SK-N-SH treated with all-trans-retinoic acid at 6 μM for 48 hours (cell line): ENCODE results near the gene TIAM2.

Experiments
- ATAC-seq: fragments of 200-7000 bp; cut with Tn5 transposase; 3 replicates; pipeline ENCODE4 v1.9.1; 2020; ENCODE audit warnings: mild to moderate bottlenecking, moderate library complexity
- ARNTL ChIP-seq: fragments of 450-650 bp; formaldehyde crosslinking; IDR thresholded peaks from 2 replicates; pipeline ENCODE4 v1.5.0; 2020; ENCODE audit warnings: low read depth, mild to moderate bottlenecking, moderate library complexity, borderline replicate concordance
- BACH2 ChIP-seq: fragments of 250-450 bp; sonication (Bioruptor Pico); IDR thresholded peaks from 2 replicates; pipeline ENCODE4 v1.9.0; 2021; ENCODE audit warnings: mild to moderate bottlenecking, borderline replicate concordance
- CREB5 ChIP-seq: fragments of 250-450 bp; sonication (Bioruptor Pico); IDR thresholded peaks from 2 replicates; pipeline ENCODE4 v1.5.1; 2020; ENCODE audit warnings: low read depth, mild to moderate bottlenecking, moderate library complexity
- CSDC2 ChIP-seq: fragments of 250-450 bp; sonication (Bioruptor Pico); IDR thresholded peaks from 2 replicates; pipeline ENCODE4 v1.5.0; 2020; ENCODE audit warnings: mild to moderate bottlenecking, moderate library complexity
- ESRRG ChIP-seq: fragments of 250-450 bp; sonication (Bioruptor Pico); IDR thresholded peaks from 2 replicates; pipeline ENCODE4 v1.6.1; 2021; ENCODE audit warnings: mild to moderate bottlenecking
- GLIS3 ChIP-seq: fragments of 250-450 bp; sonication (Bioruptor Pico); IDR thresholded peaks from 2 replicates; pipeline ENCODE4 v1.5.0; 2020; ENCODE audit warnings: mild to moderate bottlenecking, moderate library complexity
- ISL1 ChIP-seq: fragments of 250-450 bp; sonication (Bioruptor Pico); IDR thresholded peaks from 2 replicates; pipeline ENCODE4 v2.1.2; 2022; ENCODE audit warnings: mild to moderate bottlenecking, moderate library complexity
- OSR1 ChIP-seq: fragments of 250-450 bp; sonication (Bioruptor Pico); IDR thresholded peaks from 2 replicates; pipeline ENCODE4 v1.8.0; 2022; ENCODE audit warnings: moderate library complexity, mild to moderate bottlenecking, inconsistent platforms
- POU6F1 ChIP-seq: fragments of 250-450 bp; sonication (Bioruptor Pico); IDR thresholded peaks from 2 replicates; pipeline ENCODE4 v1.8.0; 2021; ENCODE audit warnings: low read depth, mild to moderate bottlenecking, moderate library complexity, borderline replicate concordance
- PPARA ChIP-seq: fragments of 250-450 bp; sonication (Bioruptor Pico); IDR thresholded peaks from 2 replicates; pipeline ENCODE4 v1.5.0; 2020; ENCODE audit warnings: mild to moderate bottlenecking, borderline replicate concordance
- SNAI2 ChIP-seq: fragments of 250-450 bp; sonication (Bioruptor Pico); IDR thresholded peaks from 2 replicates; pipeline ENCODE4 v1.5.0; 2020; ENCODE audit warnings: mild to moderate bottlenecking, moderate library complexity
- TCF4 ChIP-seq: fragments of 250-450 bp; sonication (Bioruptor Pico); IDR thresholded peaks from 2 replicates; pipeline ENCODE4 v1.8.0; 2021; ENCODE audit warnings: mild to moderate bottlenecking, moderate library complexity, borderline replicate concordance
- TOX ChIP-seq: fragments of 250-450 bp; sonication (Bioruptor Pico); IDR thresholded peaks from 2 replicates; pipeline ENCODE4 v1.8.0; 2021; ENCODE audit warnings: mild to moderate bottlenecking, moderate library complexity, borderline replicate concordance
- ZC3H10 ChIP-seq: fragments of 250-450 bp; sonication (Bioruptor Pico); IDR thresholded peaks from 2 replicates; pipeline ENCODE4 v1.5.1; 2021; ENCODE audit warnings: mild to moderate bottlenecking, moderate library complexity
- ZFP3 ChIP-seq: fragments of 250-450 bp; sonication (Bioruptor Pico); IDR thresholded peaks from 2 replicates; pipeline ENCODE4 v1.5.0; 2020; ENCODE audit warnings: mild to moderate bottlenecking, moderate library complexity
- ZFP30 ChIP-seq: fragments of 450-650 bp; formaldehyde crosslinking; IDR thresholded peaks from 2 replicates; pipeline ENCODE4 v1.5.0; 2022; ENCODE audit warnings: mild to moderate bottlenecking, moderate library complexity
- ZNF565 ChIP-seq: fragments of 450-650 bp; formaldehyde crosslinking; conservative IDR thresholded peaks from 2 replicates; pipeline ENCODE4 v1.5.0; 2020; ENCODE audit warnings: low read depth, mild to moderate bottlenecking, moderate library complexity
- ZNF70 ChIP-seq: fragments of 450-650 bp; formaldehyde crosslinking; IDR thresholded peaks from 2 replicates; pipeline ENCODE4 v1.5.0; 2020; ENCODE audit warnings: mild to moderate bottlenecking, moderate library complexity
- TF ChIP-seq, protein P1 (sequence below): fragments of 250-450 bp; sonication (Bioruptor Pico); IDR thresholded peaks from 2 replicates; pipeline ENCODE4 v1.5.1; 2021; ENCODE audit warnings: mild to moderate bottlenecking, moderate library complexity
- TF ChIP-seq, protein P2 (sequence below): fragments of 250-450 bp; sonication (Bioruptor Pico); IDR thresholded peaks from 2 replicates; pipeline ENCODE4 v1.5.0; 2020; ENCODE audit warnings: mild to moderate bottlenecking, moderate library complexity

The TIAM2 gene

DNA sequence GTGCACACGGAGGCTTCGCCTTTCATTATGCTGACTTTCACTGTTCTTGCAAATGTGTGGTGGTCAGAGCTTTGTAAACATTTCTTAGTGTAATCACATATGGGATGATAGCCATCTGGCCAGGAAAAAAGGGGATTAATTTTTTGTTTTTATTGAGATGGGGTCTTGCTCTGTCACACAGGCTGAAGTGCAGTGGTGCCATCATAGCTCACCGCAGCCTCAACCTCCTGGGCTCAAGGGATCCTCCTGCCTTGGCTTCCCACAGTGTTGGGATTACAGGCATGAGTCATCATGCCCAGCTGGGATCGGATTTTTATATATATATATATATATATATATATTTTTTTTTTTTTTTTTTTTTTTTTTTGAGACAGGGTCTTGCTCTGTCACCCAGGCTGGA, 11.0 kb upstream of the TIAM2 start:
- peak; percentile 22; the same call in 1 of the 3 replicates for ATAC-seq
- TF ChIP-seq, protein P1, sequence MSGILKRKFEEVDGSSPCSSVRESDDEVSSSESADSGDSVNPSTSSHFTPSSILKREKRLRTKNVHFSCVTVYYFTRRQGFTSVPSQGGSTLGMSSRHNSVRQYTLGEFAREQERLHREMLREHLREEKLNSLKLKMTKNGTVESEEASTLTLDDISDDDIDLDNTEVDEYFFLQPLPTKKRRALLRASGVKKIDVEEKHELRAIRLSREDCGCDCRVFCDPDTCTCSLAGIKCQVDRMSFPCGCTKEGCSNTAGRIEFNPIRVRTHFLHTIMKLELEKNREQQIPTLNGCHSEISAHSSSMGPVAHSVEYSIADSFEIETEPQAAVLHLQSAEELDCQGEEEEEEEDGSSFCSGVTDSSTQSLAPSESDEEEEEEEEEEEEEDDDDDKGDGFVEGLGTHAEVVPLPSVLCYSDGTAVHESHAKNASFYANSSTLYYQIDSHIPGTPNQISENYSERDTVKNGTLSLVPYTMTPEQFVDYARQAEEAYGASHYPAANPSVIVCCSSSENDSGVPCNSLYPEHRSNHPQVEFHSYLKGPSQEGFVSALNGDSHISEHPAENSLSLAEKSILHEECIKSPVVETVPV (CRISPR knock-in tag) = no peak
- TF ChIP-seq ISL1 (CRISPR knock-in tag) (no peak), TCF4 (no peak), CREB5 (CRISPR knock-in tag) (no peak), ZNF70 (CRISPR knock-in tag) (no peak), ZFP3 (CRISPR knock-in tag) (no peak), TOX (CRISPR knock-in tag) (no peak), ESRRG (CRISPR knock-in tag) (no peak), GLIS3 (CRISPR knock-in tag) (no peak), ARNTL (no peak)

DNA sequence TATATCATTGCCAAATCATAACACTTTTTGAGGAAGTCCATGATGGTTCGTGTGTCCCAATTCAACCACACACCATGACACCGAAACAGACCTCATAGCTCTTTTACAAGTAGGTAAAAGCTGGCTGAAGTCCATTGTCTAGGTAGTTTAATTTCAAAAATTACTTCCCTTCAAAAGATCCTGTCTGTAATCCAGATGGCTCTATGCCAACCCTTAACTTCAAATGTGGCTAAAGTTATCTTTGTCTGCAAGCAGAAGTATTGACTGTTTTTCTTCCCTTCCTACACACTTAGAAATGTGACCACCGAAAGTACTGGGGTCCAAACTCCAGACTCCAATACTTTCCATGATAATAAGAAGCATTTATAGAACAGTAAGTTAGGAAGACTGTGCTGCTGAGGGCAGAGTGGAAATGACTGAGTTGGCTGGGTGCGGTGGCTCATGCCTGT, 8.3 kb upstream of the TIAM2 start:
- ATAC-seq = no peak
- TF ChIP-seq OSR1 (CRISPR knock-in tag) (no peak), ZFP3 (CRISPR knock-in tag) (no peak), PPARA (no peak), GLIS3 (CRISPR knock-in tag) (no peak), ZC3H10 (CRISPR knock-in tag) (no peak), POU6F1 (no peak), TOX (CRISPR knock-in tag) (no peak), ARNTL (no peak)
- TF ChIP-seq, protein P2, sequence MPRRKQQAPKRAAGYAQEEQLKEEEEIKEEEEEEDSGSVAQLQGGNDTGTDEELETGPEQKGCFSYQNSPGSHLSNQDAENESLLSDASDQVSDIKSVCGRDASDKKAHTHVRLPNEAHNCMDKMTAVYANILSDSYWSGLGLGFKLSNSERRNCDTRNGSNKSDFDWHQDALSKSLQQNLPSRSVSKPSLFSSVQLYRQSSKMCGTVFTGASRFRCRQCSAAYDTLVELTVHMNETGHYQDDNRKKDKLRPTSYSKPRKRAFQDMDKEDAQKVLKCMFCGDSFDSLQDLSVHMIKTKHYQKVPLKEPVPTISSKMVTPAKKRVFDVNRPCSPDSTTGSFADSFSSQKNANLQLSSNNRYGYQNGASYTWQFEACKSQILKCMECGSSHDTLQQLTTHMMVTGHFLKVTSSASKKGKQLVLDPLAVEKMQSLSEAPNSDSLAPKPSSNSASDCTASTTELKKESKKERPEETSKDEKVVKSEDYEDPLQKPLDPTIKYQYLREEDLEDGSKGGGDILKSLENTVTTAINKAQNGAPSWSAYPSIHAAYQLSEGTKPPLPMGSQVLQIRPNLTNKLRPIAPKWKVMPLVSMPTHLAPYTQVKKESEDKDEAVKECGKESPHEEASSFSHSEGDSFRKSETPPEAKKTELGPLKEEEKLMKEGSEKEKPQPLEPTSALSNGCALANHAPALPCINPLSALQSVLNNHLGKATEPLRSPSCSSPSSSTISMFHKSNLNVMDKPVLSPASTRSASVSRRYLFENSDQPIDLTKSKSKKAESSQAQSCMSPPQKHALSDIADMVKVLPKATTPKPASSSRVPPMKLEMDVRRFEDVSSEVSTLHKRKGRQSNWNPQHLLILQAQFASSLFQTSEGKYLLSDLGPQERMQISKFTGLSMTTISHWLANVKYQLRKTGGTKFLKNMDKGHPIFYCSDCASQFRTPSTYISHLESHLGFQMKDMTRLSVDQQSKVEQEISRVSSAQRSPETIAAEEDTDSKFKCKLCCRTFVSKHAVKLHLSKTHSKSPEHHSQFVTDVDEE (CRISPR knock-in tag) = no peak

- ATAC-seq = no peak
- no peak for TF ChIP-seq SNAI2 (CRISPR knock-in tag)
These were observed 5.7 kb upstream of the TIAM2 start for GRCh38 chr6:154989448-154989847.

GRCh38 chr6:154991207-154991606, 3.9 kb upstream of the TIAM2 start:
- ATAC-seq = no peak
- TF ChIP-seq ZFP30 (CRISPR knock-in tag) (no peak), GLIS3 (CRISPR knock-in tag) (no peak), BACH2 (CRISPR knock-in tag) (no peak), ISL1 (CRISPR knock-in tag) (no peak), ZNF70 (CRISPR knock-in tag) (no peak), OSR1 (CRISPR knock-in tag) (no peak), ESRRG (CRISPR knock-in tag) (no peak), ZC3H10 (CRISPR knock-in tag) (no peak), CREB5 (CRISPR knock-in tag) (no peak), ARNTL (no peak), POU6F1 (no peak), TCF4 (no peak), ZNF565 (no peak), CSDC2 (CRISPR knock-in tag) (no peak)
- TF ChIP-seq, protein P1 (CRISPR knock-in tag) = no peak
- TF ChIP-seq, protein P2 (CRISPR knock-in tag) = no peak
